AG09309 (cell line): ENCODE measurements around the gene PAAF1.
"Not testable (repeated sequence)": the region's sequence is repeated elsewhere in the genome, so short reads cannot be mapped to it uniquely, and the experiment has no call there.

Experiments
- DNase-seq: peaks from one replicate; pipeline ENCODE4 v3.0.0-alpha.2; 2010; ENCODE audit warnings: low read depth
- H3K4me3 ChIP-seq: 2 replicates; pipeline ENCODE4 v1.5.1; 2011; ENCODE audit warnings: mild to moderate bottlenecking, low read depth, low read length, moderate library complexity; ENCODE audit not compliant: control insufficient read depth
- CTCF ChIP-seq: IDR thresholded peaks from 2 replicates; pipeline ENCODE4 v1.5.1; 2011; ENCODE audit warnings: mild to moderate bottlenecking, low read depth, low read length, inconsistent platforms; ENCODE audit not compliant: insufficient read depth, control insufficient read depth; ENCODE audit errors: missing control alignments

Gene PAAF1

GRCh38 chr11:73866586-73866996, 10.2 kb upstream of the PAAF1 start:
- TF ChIP-seq CTCF, result no peak
- DNase-seq, result peak; percentile 69
- H3K4me3 ChIP-seq, result no peak overlapping the region

GRCh38 chr11:73869332-73869949, 7.4 kb upstream of the PAAF1 start:
- TF ChIP-seq CTCF, result no peak
- DNase-seq, result no peak
- no peak overlapping the region for H3K4me3 ChIP-seq

GRCh38 chr11:73870261-73870660, 6.5 kb upstream of the PAAF1 start:
- DNase-seq, result no peak
- TF ChIP-seq CTCF, result no peak
- H3K4me3 ChIP-seq, result no peak overlapping the region

GRCh38 chr11:73872749-73873357, 3.9 kb upstream of the PAAF1 start:
- DNase-seq, result no peak
- no peak overlapping the region for H3K4me3 ChIP-seq
- TF ChIP-seq CTCF, result no peak

- DNase-seq, result no peak
- H3K4me3 ChIP-seq, result no peak overlapping the region; the same call in 1 of the 2 replicates
- TF ChIP-seq CTCF, result no peak
Observed at GRCh38 chr11:73875380-73875779, 1.4 kb upstream of the PAAF1 start.

GRCh38 chr11:73875840-73876239, 959 bp upstream of the PAAF1 start:
- no peak for TF ChIP-seq CTCF
- peak overlapping the region; percentile 83 for H3K4me3 ChIP-seq
- no peak for DNase-seq

- no peak overlapping the region for H3K4me3 ChIP-seq
- no peak for TF ChIP-seq CTCF
- no peak for DNase-seq
Observed at GRCh38 chr11:73878771-73879170, 2.0 kb downstream of the PAAF1 start.

GRCh38 chr11:73880449-73880848, 3.6 kb downstream of the PAAF1 start:
- DNase-seq, result not testable (repeated sequence)

More at GRCh38 chr11:73880449-73880848, 3.6 kb downstream of the PAAF1 start:
- not testable (repeated sequence) for H3K4me3 ChIP-seq
